Measurements from ENCODE around the gene RNPC3. TPM values are rescaled to one million over a fixed set of nuclear protein-coding genes. Genes with fewer than 3 reads are reported as not detected.

The RNPC3 gene
- polyA plus RNA-seq, 2 of the 4 experiments (the other 2 are of a cell fraction) = 9.9 to 20.1 TPM

DNA sequence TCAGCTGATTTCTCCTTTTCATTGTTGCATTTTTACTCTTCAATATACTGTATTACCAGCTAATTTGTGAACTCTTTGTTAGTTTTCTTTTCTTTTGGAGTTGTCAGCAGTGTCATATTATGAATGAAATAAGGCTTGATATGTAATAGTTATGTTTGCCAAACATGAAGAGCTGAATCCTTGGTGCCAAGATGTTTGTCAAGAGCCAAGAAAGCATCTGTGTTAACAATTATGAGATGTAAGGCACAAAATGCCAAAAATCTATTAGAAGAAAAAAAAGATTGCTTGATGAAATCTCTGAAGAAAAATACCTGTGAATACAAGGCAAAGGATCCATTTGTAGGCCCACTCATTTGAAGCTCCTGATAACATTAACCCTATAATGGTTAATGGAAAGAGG lies 48.4 kb upstream of the RNPC3 start:
- no peak overlapping the region for H3K27ac ChIP-seq
- no peak overlapping the region for H3K4me3 ChIP-seq
- CTCF ChIA-PET = no interaction called here
- H3K4me2 ChIP-seq = no peak overlapping the region
- no peaks in the 10 kb centered on the region for H3K9me3 ChIP-seq
- no peak for ATAC-seq
- no peak for FAIRE-seq
- TF ChIP-seq RCOR1 (IDR thresholded peaks at IDR 0.05; ENCODE audit: low read depth, low read length) = no peak
- no peak for TF ChIP-seq HOXB13 (CRISPR knock-in tag; IDR thresholded peaks at IDR 0.05; ENCODE audit: low read depth)
- TF ChIP-seq FOSB (CRISPR knock-in tag; IDR thresholded peaks at IDR 0.05) = no peak
- POLR2A ChIA-PET = no interaction called here
- DNase-seq (ENCODE audit: low read depth in 1 of 2, low spot score in 1 of 2) = no peak
- no peaks in the 10 kb centered on the region for H3K4me1 ChIP-seq

GRCh38 chr1:103489935-103490334 lies 35.6 kb upstream of the RNPC3 start:
- FAIRE-seq (no peak), DNase-seq (ENCODE audit: low read depth in 1 of 2, low spot score in 1 of 2) (peak in 1 of 2 experiments; percentile 17), ATAC-seq (no peak)
- Histone ChIP-seq H3K4me3 (no peak overlapping the region), H3K4me1 (no peaks in the 10 kb centered on the region), H3K27ac (no peak overlapping the region), H3K9me3 (no peaks in the 10 kb centered on the region), H3K4me2 (no peak overlapping the region)
- ChIA-PET POLR2A (no interaction called here), CTCF (no interaction called here)
- TF ChIP-seq SMC3 (IDR thresholded peaks at IDR 0.05) = no peak
- no peak for TF ChIP-seq KDM1A (IDR thresholded peaks at IDR 0.05; ENCODE audit: low read depth)
- no peak for TF ChIP-seq MAZ (IDR thresholded peaks at IDR 0.05; ENCODE audit: borderline replicate concordance, low read depth, low read length)
- no peak for TF ChIP-seq CHD2 (IDR thresholded peaks at IDR 0.05; ENCODE audit: low read length, partially characterized antibody)
- TF ChIP-seq, protein P1, sequence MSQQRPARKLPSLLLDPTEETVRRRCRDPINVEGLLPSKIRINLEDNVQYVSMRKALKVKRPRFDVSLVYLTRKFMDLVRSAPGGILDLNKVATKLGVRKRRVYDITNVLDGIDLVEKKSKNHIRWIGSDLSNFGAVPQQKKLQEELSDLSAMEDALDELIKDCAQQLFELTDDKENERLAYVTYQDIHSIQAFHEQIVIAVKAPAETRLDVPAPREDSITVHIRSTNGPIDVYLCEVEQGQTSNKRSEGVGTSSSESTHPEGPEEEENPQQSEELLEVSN (IDR thresholded peaks at IDR 0.05; ENCODE audit: borderline replicate concordance, low read depth) = no peak
- TF ChIP-seq ELK1 (IDR thresholded peaks at IDR 0.05; ENCODE audit: low read depth, low read length) = no peak
- no peak for TF ChIP-seq CBX2 (IDR thresholded peaks at IDR 0.05; ENCODE audit: borderline replicate concordance, low read depth)

DNA sequence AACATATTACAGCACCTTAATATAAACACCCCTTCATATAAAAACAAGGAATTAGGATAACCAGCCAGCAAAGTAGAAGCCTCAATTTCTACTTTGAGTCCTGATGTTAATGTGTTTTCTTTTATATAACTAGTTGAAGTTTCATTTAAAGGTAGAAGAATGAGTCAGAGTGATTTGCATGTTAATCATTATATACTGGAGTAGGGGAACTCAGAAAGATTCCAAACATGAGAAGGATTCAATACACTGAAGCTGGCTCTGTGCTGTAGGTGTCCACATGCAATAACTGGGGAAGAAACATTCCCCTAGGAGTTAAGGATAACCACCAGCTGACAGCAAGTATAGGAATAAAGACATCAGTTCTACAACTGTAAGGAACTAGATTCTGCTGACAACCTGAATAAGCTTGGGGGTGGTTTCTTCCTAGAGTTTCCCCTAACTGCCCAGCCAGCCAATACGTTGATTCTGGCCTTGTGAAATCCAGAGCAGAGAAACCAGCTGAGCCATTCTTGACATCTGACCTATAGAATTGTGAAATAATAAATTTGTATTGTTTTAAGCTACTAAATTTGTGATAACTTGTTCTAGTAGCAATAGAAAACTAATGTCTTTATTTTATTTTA lies 33.4 kb upstream of the RNPC3 start:
- no peaks in the 10 kb centered on the region for H3K9me3 ChIP-seq
- no peaks in the 10 kb centered on the region for H3K4me1 ChIP-seq
- no peak overlapping the region for H3K4me3 ChIP-seq
- ATAC-seq = no peak
- ChIA-PET POLR2A (no interaction called here), CTCF (no interaction called here)
- H3K27ac ChIP-seq = no peak overlapping the region
- no peak for FAIRE-seq
- no peak for DNase-seq (ENCODE audit: low read depth in 1 of 2, low spot score in 1 of 2)
- 83% methylated on average over 1 of the region's 1 CpG for WGBS (ENCODE audit: missing lambda C conversion rate)
- TF ChIP-seq SREBF2 (IDR thresholded peaks at IDR 0.05) (no peak), FOXS1 (CRISPR knock-in tag; IDR thresholded peaks at IDR 0.05) (no peak), NR3C1 (IDR thresholded peaks at IDR 0.05) (no peak), FOSL2 (IDR thresholded peaks at IDR 0.05) (no peak), FOSL2 (CRISPR knock-in tag; IDR thresholded peaks at IDR 0.05) (no peak), ZFP36 (IDR thresholded peaks at IDR 0.05; ENCODE audit: borderline replicate concordance, partially characterized antibody) (no peak), CTCF (IDR thresholded peaks at IDR 0.05) (no peak), MAX (IDR thresholded peaks at IDR 0.05) (no peak), KDM5A (IDR thresholded peaks at IDR 0.05) (no peak), POLR2A (IDR thresholded peaks at IDR 0.05; ENCODE audit: low read length) (no peak), HMGXB4 (CRISPR knock-in tag; IDR thresholded peaks at IDR 0.05; ENCODE audit: borderline replicate concordance) (no peak), HOXB5 (CRISPR knock-in tag; IDR thresholded peaks at IDR 0.05) (no peak), BHLHE40 (IDR thresholded peaks at IDR 0.05; ENCODE audit: low read depth, low read length) (no peak), ZNF302 (CRISPR knock-in tag; IDR thresholded peaks at IDR 0.05) (no peak), HOXB13 (CRISPR knock-in tag; IDR thresholded peaks at IDR 0.05; ENCODE audit: low read depth) (no peak)
- TF ChIP-seq, protein P2, sequence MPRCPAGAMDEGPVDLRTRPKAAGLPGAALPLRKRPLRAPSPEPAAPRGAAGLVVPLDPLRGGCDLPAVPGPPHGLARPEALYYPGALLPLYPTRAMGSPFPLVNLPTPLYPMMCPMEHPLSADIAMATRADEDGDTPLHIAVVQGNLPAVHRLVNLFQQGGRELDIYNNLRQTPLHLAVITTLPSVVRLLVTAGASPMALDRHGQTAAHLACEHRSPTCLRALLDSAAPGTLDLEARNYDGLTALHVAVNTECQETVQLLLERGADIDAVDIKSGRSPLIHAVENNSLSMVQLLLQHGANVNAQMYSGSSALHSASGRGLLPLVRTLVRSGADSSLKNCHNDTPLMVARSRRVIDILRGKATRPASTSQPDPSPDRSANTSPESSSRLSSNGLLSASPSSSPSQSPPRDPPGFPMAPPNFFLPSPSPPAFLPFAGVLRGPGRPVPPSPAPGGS (IDR thresholded peaks at IDR 0.05) = no peak
- TF ChIP-seq, protein P3, sequence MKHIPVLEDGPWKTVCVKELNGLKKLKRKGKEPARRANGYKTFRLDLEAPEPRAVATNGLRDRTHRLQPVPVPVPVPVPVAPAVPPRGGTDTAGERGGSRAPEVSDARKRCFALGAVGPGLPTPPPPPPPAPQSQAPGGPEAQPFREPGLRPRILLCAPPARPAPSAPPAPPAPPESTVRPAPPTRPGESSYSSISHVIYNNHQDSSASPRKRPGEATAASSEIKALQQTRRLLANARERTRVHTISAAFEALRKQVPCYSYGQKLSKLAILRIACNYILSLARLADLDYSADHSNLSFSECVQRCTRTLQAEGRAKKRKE (CRISPR knock-in tag; IDR thresholded peaks at IDR 0.05; ENCODE audit: low read depth) = no peak
- H3K4me2 ChIP-seq = no peak overlapping the region
